Activated CD4-positive, alpha-beta T cell treated with anti-CD3 and anti-CD28 coated beads, Interleukin-2, amount 50 U/mL, for 48 hours (primary cell): ENCODE data around the gene ITPRID2.
A peak's percentile ranks its signal among the peaks of the same experiment; 100 is the strongest.

Source experiments
- DNase-seq, 2 experiments: peaks; one replicate each; pipeline ENCODE4 v3.0.0-alpha.2; 2020

The ITPRID2 gene

GRCh38 chr2:181882246-181883020 is 9.1 kb upstream of the ITPRID2 start:
- no peak for DNase-seq

DNA sequence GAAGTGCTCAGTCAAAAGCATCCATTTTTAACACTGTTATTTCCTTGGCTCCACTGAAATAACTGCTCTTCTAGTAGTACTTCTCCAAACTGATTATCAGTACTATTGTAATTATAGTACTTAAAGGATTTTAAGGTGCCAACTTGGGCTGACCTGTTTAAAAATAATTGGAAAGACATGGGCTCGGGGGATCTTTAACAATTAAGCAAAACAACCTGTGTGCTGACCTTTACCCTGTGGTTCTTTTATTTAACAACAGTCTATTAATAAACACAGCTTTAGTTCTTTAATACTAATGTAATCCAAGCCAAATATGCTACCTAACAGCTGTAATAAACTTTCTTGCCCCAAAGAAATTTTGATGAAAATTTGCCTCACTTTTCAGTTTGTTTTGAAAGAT is 6.9 kb upstream of the ITPRID2 start:
- no peak for DNase-seq

DNA sequence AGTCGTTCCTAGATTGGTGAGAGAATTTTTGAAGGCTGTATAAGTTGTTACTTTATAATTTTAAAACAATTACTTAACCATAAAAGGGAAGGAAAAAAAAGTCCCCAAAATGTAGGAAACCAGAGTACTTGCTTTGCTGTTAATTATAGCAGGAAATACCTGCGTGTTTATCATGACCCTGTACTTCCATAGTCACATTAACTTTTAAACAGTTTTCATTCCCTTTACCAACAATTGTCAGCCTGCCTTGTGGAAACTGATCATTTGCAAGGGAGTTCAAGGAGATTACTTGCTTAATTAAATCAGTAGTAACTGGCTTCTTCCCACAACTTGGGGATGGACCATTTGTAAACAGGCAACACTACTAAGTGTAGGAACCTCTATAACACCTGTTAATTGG is 6.4 kb upstream of the ITPRID2 start:
- no peak for DNase-seq

DNA sequence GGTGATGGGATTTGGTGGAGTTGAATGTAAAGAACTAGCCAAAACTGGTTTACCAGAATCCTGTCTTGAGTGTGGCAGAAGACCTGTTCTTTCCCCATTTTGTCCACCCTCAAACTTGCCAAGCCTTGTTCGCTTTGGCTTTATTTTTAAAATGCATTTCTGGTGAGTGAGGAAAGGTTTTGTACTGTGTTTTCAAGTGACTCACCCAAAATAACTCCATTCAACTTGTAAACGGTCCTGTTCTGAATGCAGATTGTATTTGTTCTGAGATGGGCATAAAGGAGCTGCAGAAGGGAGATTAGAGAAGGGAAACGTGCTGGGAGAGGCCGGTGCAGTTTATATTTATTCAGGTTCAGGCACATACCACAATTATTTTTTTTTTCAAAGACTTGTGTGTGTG is 5.3 kb upstream of the ITPRID2 start:
- no peak for DNase-seq

DNA sequence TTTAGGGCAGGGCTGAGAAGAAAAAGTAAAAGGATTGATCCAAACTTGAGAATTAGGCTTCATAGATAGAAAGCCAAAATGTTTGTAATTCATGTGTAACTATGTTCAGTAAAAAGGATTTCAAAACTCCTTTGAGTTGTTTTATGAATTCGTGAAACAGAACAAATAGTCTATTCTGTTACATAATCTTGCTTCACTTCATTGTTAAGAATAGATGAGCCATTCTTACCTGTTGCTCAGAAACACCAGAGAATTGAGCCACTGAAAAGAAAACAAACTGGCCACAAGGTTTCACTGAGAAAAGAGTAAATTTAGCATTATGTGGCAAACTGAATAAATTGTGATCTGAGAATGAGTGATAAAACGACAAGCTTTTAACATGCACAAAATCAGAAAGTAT is 4.5 kb upstream of the ITPRID2 start:
- no peak for DNase-seq

GRCh38 chr2:181889776-181890175 is 1.8 kb upstream of the ITPRID2 start:
- no peak for DNase-seq

DNA sequence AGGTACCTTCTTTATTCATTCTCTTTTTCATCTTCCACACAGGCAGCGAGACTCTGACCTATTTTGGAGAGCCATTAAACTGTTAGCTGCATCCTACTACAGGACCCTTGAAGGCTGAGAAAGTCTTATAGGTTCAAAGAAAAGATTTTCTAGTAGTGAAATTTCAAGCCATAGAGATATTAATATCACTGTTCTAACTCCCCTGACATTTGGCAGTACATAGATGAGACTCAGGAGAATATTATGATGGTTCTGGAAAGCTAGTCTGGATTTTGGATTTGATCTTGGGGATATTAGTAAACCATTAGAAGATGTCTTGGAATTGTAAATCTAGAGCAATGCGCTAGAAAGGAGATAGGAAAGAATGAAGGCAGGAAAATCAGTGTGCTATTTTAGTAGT is 1.3 kb upstream of the ITPRID2 start:
- no peak for DNase-seq

DNA sequence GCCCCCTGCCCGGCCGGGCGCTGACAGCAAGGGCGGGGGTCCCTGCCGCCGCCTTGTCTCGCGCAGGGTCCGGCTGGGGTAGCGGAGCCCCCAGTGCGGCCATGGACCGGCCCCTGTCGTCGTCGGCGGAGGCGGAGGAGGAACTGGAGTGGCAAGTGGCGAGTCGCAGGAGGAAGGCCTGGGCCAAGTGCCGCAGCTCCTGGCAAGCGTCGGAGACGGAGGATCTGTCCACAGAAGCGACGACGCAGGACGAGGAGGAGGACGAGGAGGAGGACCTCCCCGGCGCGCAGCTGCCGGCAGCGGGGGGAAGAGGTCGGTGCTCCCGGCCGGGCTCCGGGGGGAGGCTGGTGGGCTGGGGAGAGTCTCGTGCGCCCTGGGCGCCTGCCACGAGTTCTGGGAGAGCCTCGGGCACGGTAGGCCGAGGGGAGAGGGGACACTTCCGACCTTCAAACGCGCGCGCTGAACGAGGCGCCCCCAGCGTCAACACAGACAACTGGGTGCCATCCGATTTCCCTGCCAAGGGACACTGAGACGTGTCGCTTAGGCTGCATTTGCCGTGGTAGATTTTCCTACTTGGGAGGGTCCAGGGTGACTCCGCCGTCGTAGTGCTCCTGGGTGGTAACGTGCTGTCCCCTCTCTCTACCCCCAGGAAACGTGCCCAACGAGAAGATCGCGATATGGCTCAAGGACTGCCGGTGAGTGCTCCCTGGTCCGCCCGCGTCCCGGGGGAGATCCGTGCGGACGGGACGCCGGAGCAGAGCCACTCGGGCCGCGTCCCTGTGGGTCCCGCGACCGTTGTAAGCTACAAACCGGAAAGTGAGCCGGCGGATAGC is 652 bp downstream of the ITPRID2 start:
- peak; percentile 58 to 70 for DNase-seq

GRCh38 chr2:181892799-181893435 is 1.4 kb downstream of the ITPRID2 start:
- DNase-seq = no peak

GRCh38 chr2:181894381-181894780 is 2.9 kb downstream of the ITPRID2 start:
- DNase-seq = no peak

GRCh38 chr2:181895818-181896217 is 4.3 kb downstream of the ITPRID2 start:
- no peak for DNase-seq

- DNase-seq = no peak
Measured at GRCh38 chr2:181896286-181896685, 4.8 kb downstream of the ITPRID2 start.

- DNase-seq = no peak
Measured at GRCh38 chr2:181900007-181900651, 8.6 kb downstream of the ITPRID2 start.

DNA sequence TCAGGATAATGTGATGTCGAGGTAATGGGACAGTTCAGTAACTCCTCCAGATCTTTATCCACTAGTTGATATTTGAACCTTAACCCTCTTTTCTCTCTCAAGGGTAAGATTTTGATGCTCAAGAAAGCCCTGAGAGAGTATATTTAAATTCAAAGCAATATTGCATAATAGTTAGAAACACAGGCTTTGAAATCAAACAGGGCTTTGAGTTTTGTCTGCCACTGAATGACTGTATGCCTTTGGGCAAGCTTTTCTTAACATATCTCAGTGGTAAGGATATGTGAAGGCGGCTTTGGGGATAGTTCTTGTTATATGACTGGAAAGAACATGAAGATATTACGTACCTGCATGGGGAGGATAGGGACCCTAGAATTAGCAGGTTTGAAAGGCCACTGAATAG is 11.1 kb downstream of the ITPRID2 start:
- no peak for DNase-seq

DNA sequence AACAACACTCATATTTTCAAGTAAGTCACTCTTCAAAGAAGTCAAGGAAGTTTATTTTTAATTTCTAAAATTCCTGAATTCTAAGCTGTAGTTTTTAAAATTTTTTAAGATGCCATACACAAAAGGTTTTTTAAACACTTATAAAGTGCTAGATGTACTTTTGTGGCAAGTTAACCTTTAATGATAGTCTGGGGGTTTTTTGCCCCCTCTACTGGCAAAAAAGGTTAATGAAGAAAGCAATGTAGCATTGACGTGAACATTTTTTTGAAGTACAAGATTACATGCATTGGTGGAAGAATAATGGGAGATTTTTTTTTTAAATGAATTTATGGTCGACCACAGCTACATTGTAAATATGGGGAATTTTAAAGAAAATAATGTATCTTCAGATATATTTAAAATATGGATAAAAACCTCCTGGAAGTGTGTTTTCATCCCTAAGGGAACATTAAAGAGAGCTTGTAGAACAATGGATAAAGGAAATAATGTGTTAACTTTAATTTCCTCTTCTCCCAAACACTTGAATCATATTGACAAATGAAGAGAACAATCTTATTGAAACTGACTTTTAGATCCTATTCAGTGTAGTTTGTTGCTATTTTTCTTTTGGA is 12.6 kb downstream of the ITPRID2 start:
- DNase-seq = no peak

- DNase-seq = no peak
Measured at GRCh38 chr2:181907057-181907456, 15.5 kb downstream of the ITPRID2 start.

- no peak for DNase-seq
Measured at GRCh38 chr2:181907635-181908034, 16.1 kb downstream of the ITPRID2 start.

GRCh38 chr2:181910028-181910831 is 18.7 kb downstream of the ITPRID2 start:
- no peak for DNase-seq

DNA sequence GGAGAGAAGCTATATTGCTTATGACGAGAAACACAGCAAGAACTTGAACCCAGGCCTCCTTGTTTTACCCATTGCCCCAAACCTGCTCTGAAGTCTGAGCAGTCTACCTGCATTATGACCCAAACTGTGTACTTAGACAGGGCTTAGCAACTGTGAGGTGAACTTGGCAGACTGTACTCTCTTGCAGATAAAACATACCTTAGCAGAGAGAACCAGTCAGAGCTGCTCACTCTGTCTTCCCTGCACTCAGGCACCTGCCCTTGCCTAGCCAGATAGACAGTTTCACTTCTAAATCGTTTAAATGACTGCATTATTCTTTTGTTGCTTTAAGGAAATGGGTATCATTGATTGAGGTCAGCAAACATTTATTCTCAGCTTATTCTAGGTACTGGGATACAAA is 20.3 kb downstream of the ITPRID2 start:
- no peak for DNase-seq

DNA sequence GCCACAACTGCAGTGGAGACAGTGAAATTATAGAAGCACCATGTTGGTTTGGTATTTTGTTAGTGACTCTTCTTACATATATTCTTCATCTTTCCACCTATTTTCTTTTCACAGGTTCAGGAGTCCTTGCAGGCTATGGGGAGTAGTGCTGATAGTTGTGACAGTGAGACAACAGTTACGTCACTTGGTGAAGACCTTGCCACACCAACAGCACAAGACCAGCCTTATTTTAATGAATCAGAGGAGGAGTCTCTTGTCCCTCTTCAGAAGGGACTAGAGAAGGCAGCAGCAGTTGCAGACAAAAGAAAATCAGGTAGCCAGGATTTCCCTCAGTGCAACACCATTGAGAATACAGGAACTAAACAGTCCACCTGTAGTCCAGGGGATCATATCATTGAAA is 23.6 kb downstream of the ITPRID2 start:
- DNase-seq = no peak

GRCh38 chr2:181916726-181917718 is 25.5 kb downstream of the ITPRID2 start:
- DNase-seq = no peak
